Measurements from ENCODE around the gene RAPGEF6.

GRCh38 chr5:131630963-131631350, 4.1 kb downstream of the RAPGEF6 start:
- TF ChIP-seq SPI1 (IDR thresholded peaks at IDR 0.05; ENCODE audit: low read depth, low read length) (no peak), POLR2A (IDR thresholded peaks at IDR 0.05; ENCODE audit: low read depth, low read length) (no peak), POLR2AphosphoS5 (IDR thresholded peaks at IDR 0.05; ENCODE audit: low read depth, low read length) (no peak), PAX5 (IDR thresholded peaks at IDR 0.05; ENCODE audit: insufficient read depth, low read length, severe bottlenecking) (no peak), TAF1 (IDR thresholded peaks at IDR 0.05; ENCODE audit: low read depth, low read length) (no peak), POU2F2 (IDR thresholded peaks at IDR 0.05; ENCODE audit: low read depth, low read length) (no peak)
